ENCODE results near the gene TRMT1. TPM values are rescaled to one million over a fixed set of nuclear protein-coding genes. Genes with fewer than 3 reads are reported as not detected.

Gene TRMT1
- total and polyA plus RNA-seq, 2 donors (not counting 1 experiment from before 2014, with no cell fraction given): 12.2 to 20.3 TPM

Other genes with a start within 250 kb of the TRMT1 start
- gene DNASE2, start 235.3 kb downstream of the TRMT1 start, total RNA-seq: 23.4 and 26.6 TPM in 2 replicates
- gene DNASE2, start 235.3 kb downstream of the TRMT1 start, polyA plus RNA-seq: 24.1 and 25.1 TPM in 2 replicates
- under 0.01 TPM in 1 of 2 replicates, not detected in the other for gene KLF1, start 229.5 kb downstream of the TRMT1 start, total RNA-seq
- not detected in 2 replicates for gene KLF1, start 229.5 kb downstream of the TRMT1 start, polyA plus RNA-seq
- gene GCDH, start 225.6 kb downstream of the TRMT1 start, total RNA-seq: 11.8 and 18.0 TPM in 2 replicates
- gene GCDH, start 225.6 kb downstream of the TRMT1 start, polyA plus RNA-seq: 10.3 and 15.5 TPM in 2 replicates
- gene SYCE2, start 197.4 kb downstream of the TRMT1 start, total RNA-seq: not detected in 2 replicates
- gene SYCE2, start 197.4 kb downstream of the TRMT1 start, polyA plus RNA-seq: 0.19 and 0.40 TPM in 2 replicates
- gene FARSA, start 183.0 kb downstream of the TRMT1 start, total RNA-seq: 38.6 and 49.6 TPM in 2 replicates
- 23.5 and 37.9 TPM in 2 replicates for gene FARSA, start 183.0 kb downstream of the TRMT1 start, polyA plus RNA-seq
- 839 and 1,447 TPM in 2 replicates for gene CALR, start 178.1 kb downstream of the TRMT1 start, total RNA-seq
- gene CALR, start 178.1 kb downstream of the TRMT1 start, polyA plus RNA-seq: 2,698 and 2,757 TPM in 2 replicates
- gene RAD23A, start 170.9 kb downstream of the TRMT1 start, total RNA-seq: 51.1 and 72.2 TPM in 2 replicates
- gene RAD23A, start 170.9 kb downstream of the TRMT1 start, polyA plus RNA-seq: 46.2 and 62.5 TPM in 2 replicates
- gene GADD45GIP1, start 159.5 kb downstream of the TRMT1 start, total RNA-seq: 17.7 and 19.7 TPM in 2 replicates
- 19.5 and 28.2 TPM in 2 replicates for gene GADD45GIP1, start 159.5 kb downstream of the TRMT1 start, polyA plus RNA-seq
- not detected in 2 replicates for gene DAND5, start 147.2 kb downstream of the TRMT1 start, total RNA-seq
- 0.03 TPM in 1 of 2 replicates, not detected in the other for gene DAND5, start 147.2 kb downstream of the TRMT1 start, polyA plus RNA-seq
- 55.2 and 74.8 TPM in 2 replicates for gene NFIX, start 121.3 kb downstream of the TRMT1 start, total RNA-seq
- 35.7 and 75.9 TPM in 2 replicates for gene NFIX, start 121.3 kb downstream of the TRMT1 start, polyA plus RNA-seq
- gene LYL1, start 13.9 kb downstream of the TRMT1 start, total RNA-seq: under 0.01 and 1.2 TPM in 2 replicates
- 0.26 and 0.30 TPM in 2 replicates for gene LYL1, start 13.9 kb downstream of the TRMT1 start, polyA plus RNA-seq
- gene NACC1, start 1.5 kb upstream of the TRMT1 start, total RNA-seq: 24.7 and 31.9 TPM in 2 replicates
- gene NACC1, start 1.5 kb upstream of the TRMT1 start, polyA plus RNA-seq: 33.5 and 64.7 TPM in 2 replicates
- gene STX10, start 33.6 kb upstream of the TRMT1 start, total RNA-seq: 69.2 and 78.1 TPM in 2 replicates
- gene STX10, start 33.6 kb upstream of the TRMT1 start, polyA plus RNA-seq: 48.9 and 54.3 TPM in 2 replicates
- 21.1 and 26.4 TPM in 2 replicates for gene IER2, start 33.7 kb upstream of the TRMT1 start, total RNA-seq
- 16.5 and 99.6 TPM in 2 replicates for gene IER2, start 33.7 kb upstream of the TRMT1 start, polyA plus RNA-seq

Measured in fibroblast of lung (primary cell).